Stimulated activated CD4-positive, alpha-beta T cell treated with anti-CD3 and anti-CD28 coated beads, Interleukin-12 subunit alpha, Interleukin-12 subunit beta, amount 100 ng/mL, for 48 hours (primary cell): ENCODE measurements around the gene RALGAPB.

Source experiments
- DNase-seq, 3 donors: peaks; one replicate each; pipeline ENCODE4 v3.0.0-alpha.2; 2020; ENCODE audit warnings: low read depth in 2 of 3, low spot score in 1 of 3

Gene RALGAPB

GRCh38 chr20:38608188-38608587, 135.5 kb downstream of the RALGAPB start:
- no peak for DNase-seq

DNA sequence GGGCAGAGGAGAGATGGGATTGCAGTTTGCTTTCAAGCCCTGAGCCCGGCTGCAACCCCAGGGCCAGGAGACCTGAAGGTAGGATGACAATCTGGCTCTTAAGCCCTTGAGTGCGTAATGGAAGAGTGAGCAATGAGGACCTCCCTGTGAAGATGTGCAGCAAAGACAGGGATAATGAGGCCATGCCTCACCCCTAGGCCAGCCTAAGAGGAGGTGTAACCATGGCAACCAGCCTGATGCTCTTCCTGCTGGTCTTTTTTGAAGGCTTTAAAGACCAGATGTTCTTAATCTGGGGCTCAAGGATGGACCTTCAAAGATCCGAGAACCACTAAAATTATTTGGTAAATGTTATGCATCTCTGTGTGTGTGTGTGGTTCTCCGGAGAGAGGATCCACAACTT, 137.2 kb downstream of the RALGAPB start:
- DNase-seq = no peak

DNA sequence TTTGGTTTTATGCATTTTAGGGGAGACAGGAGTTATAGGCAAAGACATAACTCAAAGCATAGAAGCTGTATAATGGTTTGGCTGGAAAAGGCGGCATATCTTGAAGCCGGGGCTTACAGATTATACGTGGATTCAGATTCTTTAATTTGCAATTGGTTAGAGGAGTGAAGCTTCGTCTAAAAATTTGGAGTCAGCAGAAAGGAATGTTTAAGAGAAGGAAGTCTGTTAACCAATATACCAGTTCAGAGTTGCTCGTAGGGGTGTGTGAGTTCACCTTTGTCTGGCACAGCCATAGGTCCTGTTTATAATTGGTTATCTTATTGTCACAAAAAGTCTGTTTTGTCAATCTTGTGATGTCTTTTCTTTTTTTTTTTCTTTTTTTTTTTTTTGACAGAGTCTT, 137.9 kb downstream of the RALGAPB start:
- no peak for DNase-seq

GRCh38 chr20:38612751-38613515, 140.3 kb downstream of the RALGAPB start:
- no peak for DNase-seq

GRCh38 chr20:38615283-38615682, 142.6 kb downstream of the RALGAPB start:
- DNase-seq = no peak

DNA sequence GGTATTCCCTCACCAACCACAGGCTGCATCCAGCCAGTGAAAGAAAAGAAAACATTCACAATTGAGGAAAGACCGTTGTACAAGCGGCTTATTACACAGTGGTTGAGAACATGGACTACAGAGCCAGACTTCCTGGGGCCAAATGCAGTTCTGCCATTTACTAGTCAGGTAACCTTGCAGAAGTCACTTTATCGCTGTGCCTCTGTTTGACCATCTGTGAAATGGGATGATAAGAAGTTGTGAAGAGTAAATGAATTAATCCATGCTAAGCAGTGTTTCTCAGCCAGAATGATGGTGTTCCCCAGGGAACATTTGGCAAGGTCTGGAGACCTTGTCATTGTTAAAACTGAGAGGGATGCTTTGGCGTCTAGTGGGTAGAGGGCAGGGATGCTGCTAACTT, 143.8 kb downstream of the RALGAPB start:
- DNase-seq = no peak

DNA sequence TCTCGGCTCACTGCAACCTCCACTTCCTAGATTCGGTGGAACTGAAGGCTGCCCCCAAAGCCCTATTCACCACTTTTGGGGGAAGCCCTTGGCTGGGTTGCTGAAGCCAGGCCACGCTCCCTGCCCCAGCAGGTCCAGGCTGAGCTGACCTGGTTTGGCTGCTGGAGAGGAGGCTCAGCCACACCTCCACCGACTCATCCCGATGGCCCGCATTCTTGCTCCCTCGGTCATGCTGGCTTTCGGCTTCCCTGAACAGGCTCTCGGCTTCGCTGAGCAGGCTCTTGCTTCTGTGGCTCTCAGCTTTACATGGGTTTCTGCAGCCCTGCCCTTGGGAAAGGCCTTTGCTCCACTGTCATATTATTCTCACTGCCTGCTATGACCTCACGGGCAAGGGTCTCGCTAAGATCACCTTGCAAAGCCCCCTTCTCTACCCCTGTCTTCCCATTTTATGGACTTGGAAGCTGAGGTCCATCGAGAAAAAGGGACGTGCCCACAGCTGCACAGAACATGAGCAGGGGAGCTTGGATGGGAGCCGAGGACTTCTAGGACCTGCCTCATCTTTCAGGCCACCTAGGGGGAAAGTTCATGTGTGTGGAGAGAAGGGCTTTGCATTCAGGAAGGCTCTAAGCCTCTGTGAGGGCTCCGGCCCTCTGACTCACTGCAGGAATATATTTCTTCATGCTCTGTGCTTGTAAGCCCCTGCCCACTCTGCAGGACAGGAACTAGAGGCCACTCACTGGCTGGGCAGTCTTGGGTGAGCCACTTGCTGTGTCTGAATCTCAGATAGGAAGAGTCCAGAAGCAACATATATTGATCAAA, 144.6 kb downstream of the RALGAPB start:
- no peak for DNase-seq

DNA sequence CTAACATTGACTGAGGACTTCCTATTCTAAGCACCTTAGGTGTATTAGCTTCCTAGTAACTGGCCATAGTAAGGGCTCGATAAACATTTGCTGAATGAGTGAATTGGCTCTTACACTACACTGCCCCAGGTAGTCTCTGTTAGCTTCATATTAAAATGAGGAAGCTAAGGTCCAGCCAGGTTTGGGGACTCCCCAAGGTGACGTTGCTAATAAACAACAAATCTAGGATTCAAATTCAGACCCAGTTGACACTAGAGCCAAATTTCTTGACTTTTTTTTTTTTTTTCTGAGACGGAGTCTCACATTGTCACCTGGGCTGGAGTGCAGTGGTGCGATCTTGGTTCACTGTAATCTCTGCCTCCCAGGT, 145.2 kb downstream of the RALGAPB start:
- DNase-seq = no peak

- no peak for DNase-seq
These were observed 147.8 kb downstream of the RALGAPB start for GRCh38 chr20:38620441-38620840.

DNA sequence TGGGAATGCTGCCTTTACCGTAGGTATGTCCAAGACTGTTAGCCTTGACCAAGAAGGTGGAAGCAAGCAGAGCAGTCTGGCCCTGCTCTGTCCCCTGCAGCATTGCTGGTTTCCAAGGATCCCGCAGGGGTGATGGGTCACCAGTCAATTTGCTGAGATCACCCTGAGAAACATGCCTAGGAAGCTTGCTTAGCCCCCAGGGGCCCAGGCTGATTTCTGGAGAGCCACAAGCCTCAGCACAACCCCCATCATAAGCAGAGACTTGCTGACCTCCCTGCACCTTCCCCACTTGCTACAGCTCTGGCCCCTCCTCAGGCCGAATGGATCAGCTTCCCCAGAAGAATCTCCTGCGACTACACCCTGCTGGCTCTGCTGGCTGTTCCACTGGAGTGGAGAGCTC, 150.4 kb downstream of the RALGAPB start:
- no peak for DNase-seq

DNA sequence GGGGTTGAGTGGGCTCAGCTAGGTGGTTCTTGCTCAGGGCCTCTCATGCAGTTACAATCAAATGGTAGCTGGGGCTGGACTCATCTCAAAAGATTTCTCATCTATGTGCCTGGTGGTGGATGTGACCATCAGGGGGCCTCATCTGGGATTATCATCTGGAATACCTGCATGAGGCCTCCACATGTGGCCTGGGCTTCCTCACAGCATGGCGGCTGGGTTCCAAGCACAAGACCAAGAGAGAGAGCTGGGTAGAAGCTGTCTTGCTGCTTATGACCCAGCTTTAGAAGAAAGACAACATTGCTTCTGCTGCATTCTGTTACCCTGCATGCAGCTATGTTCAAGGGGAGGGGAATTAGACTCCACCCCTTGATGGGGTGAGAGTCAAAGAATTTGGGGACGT, 151.4 kb downstream of the RALGAPB start:
- no peak for DNase-seq

GRCh38 chr20:38625896-38626295, 153.3 kb downstream of the RALGAPB start:
- DNase-seq = no peak

DNA sequence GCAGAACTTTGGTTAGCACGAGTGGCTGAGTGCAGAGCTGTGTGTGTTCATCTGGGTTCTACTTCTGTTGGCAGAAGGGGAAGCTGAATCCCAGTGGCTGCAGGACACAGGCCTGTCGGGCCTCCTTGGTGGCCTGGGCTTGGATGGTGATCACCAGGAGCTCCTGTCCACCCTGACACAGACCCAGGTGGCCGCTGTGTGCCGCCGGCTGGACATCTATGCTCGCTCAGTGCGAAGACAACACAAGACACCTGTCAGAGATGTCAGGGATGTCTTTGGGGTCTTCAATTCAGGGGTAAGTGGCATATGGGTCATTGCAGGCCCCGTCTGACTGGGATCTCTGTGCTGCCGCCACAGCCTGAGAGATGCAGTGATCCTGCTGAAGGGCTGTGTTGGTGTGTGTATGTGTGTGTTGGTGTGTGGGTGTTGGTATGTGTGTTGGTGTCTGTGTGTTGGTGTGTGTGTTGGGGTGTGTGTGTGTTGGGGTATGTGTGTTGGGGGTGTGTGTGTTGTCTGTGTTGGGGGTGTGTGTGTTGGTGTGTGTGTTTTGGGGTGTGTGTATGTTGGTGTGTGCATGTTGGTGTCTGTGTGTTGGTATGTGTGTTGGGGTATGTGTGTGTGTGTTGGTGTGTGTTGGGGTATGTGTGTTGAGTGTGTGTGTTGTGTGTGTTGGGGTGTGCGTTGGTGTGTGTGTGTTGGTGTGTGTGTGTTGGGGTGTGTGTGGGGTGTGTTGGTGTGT, 154.4 kb downstream of the RALGAPB start:
- DNase-seq = no peak
